Glomerular visceral epithelial cell (primary cell): ENCODE data around the gene MOV10L1.

ENCODE experiments used
- DNase-seq: peaks from one replicate; pipeline ENCODE4 v3.0.0-alpha.2; 2016; ENCODE audit errors: extremely low spot score

The MOV10L1 gene

DNA sequence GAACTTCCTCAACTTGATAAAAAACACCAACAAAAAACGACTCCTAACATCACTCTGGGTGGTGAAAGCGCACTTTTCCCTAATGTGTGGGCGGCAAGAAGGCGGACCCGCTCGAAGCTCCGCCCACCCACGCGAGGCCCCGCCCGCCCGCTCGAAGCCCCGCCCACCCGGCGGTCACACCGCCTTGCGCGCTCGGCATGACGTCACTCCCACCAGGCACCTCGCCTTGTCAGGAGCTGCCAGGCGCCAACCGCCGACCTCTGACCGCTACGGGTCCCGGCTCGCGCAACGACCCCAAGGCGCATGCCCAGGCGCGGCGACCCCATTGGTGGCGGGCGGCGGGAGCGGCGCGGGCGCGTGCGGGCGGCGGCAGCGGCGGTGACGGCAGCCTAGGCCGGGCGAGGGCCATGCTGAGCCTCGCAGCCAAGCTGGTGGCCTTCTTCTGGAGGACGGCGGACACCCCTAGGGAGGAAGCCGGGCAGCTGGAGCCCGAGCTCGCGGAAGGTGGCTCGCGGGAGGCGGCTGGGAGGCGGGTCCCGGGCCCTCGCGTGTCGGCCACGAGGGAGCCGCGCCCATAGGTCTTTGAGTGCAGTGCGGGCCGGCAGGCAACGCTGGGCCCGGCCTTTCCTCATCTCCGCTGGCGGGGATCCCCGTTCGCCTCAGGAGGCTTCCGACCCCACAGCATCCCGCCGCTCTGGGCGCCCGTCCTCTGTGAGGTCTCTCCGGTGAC, at the start of gene MOV10L1:
TSS of gene MOV10L1 (plus strand) at position 325 of the 730 bp plus-strand sequence. CDS start at position 408, 83 bp downstream.
- DNase-seq, result no peak

- DNase-seq, result no peak
These were observed 49.1 kb upstream of the MOV10L1 start for GRCh38 chr22:50040717-50041116.

DNA sequence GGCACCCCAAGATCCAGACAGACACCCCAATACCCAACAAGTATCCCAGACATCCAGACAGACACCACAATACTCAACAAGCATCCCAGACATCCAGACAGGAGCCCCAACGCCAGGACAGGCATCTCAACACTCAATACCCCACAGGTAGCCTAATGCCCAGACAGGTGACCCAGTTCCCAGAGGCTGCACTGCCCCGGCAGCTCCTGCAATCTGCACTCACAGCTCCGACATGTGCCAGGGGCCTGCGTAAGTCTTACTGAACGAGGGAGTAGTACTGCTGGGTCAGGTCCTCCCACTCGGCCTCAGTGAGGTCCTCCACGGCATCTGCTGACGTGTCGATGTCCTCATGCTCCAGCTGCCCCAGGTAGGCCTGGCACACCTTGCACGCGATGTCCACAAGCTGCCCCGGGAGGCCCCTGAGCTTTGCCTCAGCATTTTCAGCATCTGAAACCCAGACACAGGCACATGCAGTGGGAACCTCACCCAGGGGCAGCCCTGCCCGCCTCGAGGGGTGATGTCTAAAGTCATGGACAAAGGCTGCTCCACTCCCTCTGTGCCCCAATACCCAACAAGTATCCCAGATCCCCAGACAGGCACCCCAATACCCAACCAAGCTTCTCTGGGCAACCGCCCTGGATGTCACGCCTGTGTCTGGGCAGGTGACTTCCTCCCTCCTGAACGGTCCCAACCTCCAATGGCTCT, 48.3 kb upstream of the MOV10L1 start:
- DNase-seq, result no peak

- DNase-seq, result no peak
These were observed 45.2 kb upstream of the MOV10L1 start for GRCh38 chr22:50044485-50045118.

GRCh38 chr22:50045211-50046018, 44.4 kb upstream of the MOV10L1 start:
- DNase-seq, result no peak

GRCh38 chr22:50046019-50046415, 43.8 kb upstream of the MOV10L1 start:
- DNase-seq, result no peak

- no peak for DNase-seq
These were observed 43.1 kb upstream of the MOV10L1 start for GRCh38 chr22:50046481-50047245.

DNA sequence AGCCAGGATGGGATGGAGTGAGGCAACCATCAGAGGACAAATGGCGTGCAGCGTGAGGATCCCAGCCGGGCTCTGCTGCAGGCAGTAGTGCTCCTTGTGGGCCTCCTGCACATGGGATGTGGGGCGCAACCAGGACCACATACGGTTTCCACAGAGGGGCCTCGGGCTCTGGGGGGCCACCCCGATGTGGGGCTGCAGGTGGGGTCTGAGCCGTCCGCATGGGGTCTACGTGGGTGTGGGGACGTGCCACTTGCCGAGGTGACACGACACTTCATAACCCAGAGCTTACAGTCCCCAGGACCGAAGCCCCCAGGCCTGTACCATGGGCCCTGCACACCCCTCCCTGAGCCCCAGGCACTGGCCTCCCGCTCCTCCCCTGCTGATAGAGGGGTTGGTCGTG, 42.5 kb upstream of the MOV10L1 start:
- DNase-seq, result no peak

GRCh38 chr22:50048061-50048765, 41.6 kb upstream of the MOV10L1 start:
- DNase-seq, result no peak

GRCh38 chr22:50048836-50049235, 41.0 kb upstream of the MOV10L1 start:
- DNase-seq, result no peak

DNA sequence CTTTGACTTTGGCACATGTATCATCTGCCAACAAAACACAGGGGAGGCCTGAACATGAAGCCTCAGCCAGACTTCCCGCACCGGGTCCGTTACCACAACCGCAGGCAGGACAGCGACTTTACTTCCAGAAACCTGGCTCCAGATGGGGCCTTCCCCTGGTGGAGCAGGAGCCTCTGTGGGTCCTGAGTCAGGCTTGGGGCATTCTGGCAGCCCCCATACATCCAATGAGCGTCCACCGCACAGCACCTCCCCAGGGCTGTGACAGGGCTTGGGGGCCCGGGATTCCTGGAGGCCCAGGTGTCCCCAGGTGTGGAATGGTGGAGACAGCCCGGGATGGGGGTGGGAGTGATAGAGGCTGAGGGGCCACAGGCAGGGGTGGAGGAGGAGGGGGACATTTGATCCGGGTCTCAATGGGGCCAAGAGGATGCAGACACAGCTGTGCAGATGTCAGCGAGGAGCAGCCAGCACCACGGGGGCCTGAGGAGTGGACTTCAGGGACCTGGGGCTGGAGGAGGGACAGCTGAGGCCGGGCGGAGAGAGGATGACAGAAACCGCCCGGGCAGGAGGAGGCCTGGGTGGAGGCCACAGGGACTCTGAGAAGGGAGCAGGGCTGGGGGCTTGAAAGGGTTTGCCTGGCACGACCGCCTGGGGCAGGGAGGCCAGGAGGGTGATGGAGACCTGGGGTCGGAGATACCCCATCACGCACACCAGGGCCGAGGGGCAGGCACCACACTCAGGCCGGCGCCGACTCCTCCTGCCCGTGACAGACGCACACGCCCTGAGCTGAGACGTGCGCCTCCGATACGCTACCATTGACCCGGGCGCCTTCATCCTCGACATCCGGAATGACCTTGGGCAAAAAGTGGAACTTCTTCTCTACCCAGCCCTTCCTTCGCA, 40.3 kb upstream of the MOV10L1 start:
- DNase-seq, result no peak

DNA sequence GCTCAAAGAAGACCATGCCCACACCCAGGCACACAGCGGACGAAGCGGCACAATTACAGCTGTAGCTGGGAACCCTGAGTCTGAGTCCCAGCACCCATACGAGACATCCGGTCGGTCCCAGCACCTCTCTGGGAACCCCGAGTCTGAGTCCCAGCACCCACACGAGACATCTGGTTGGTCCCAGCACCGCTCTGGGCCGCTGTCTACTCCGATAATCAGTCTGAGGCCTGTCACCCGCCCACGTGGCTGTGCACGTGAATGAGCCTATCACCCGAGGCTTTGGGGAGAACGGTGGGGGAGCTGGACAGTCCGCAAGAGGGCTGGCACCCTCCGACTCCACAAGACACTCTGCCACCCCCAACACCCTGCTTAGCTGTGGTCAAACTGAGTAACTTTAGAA, 37.9 kb upstream of the MOV10L1 start:
- DNase-seq, result no peak

DNA sequence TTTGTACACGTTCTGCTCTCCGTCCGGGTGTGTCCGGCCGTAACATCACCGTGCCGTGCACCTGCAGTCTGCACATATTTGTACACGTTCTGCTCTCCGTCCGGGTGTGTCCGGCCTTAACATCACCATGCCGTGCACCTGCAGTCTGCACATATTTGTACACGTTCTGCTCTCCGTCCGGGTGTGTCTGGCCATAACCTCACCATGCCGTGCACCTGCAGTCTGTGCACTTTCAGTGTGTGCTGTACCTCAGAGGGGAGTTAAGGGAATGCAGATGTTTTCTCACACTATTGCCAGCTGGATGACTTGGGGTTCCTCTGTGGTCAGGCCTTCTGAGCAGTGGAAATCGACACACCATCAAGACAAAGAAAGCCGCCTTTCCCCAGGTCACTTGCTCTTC, 35.9 kb upstream of the MOV10L1 start:
- no peak for DNase-seq

- no peak for DNase-seq
These were observed 33.4 kb upstream of the MOV10L1 start for GRCh38 chr22:50056214-50056972.

- DNase-seq, result no peak
These were observed 32.3 kb upstream of the MOV10L1 start for GRCh38 chr22:50057278-50058060.

- no peak for DNase-seq
These were observed 31.5 kb upstream of the MOV10L1 start, which contains the start of gene TTLL8 for GRCh38 chr22:50058061-50058905. Gene TTLL8, minus strand, starts transcription at chr22:50058298.
